ENCODE measurements around the gene GIGYF2. TPM values are rescaled to one million over a fixed set of nuclear protein-coding genes. Genes with fewer than 3 reads are reported as not detected.

GIGYF2 gene
- total RNA-seq, 1 experiment from 2014 or later = 60.6 TPM

DNA sequence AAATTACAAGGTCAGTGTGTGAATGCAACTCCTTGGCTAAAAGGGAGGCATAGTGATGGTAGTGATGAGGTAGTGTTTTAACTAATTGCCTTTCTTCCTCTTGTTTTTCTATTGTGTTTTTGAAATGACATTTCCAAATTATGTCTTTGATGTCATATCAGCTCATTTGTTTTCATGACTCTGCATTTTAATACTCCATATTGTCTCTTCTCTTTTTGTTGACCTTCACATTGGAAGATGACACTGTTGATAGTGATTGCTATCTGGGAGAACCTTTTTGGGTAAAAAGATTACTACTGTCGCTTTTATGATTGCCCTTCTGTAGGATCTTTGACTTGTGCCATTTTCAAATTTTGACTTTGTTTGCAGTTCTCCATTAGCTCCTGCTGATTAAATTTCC lies 3.0 kb downstream of the GIGYF2 start:
- H2AFZ ChIP-seq (ENCODE audit: low read depth, low read length, poor library complexity, severe bottlenecking) = no peak overlapping the region
- CTCF ChIA-PET = no interaction called here
- no peaks in the 10 kb centered on the region for H3K9me3 ChIP-seq (ENCODE audit: control insufficient read depth in 1 of 2, insufficient read depth in 1 of 2, low read depth in 1 of 2, low read length in 2 of 2)
- H3K9ac ChIP-seq (ENCODE audit: low read length) = no peak overlapping the region
- RAD21 ChIA-PET (ENCODE audit: low non-redundant PET in 1 of 2, low total read pairs in 2 of 2, uncharacterized antibody in 2 of 2, unreplicated experiment in 2 of 2) = no interaction called here
- DNase-seq (ENCODE audit: low read depth, low spot score) (no peak), ATAC-seq (no peak)
- peaks cover 78% of the 10 kb centered on the region for H3K79me2 ChIP-seq (ENCODE audit: insufficient read depth, low read length)
- H3K27me3 ChIP-seq (ENCODE audit: insufficient read depth, low read length) = no peaks in the 10 kb centered on the region
- POLR2A ChIA-PET = no interaction called here
- H3K4me3 ChIP-seq (replicated peaks in 1 of 2; ENCODE audit: low read depth in 1 of 2, low read length in 2 of 2) = no peak overlapping the region
- H4K20me1 ChIP-seq (ENCODE audit: insufficient read depth) = peaks cover 4% of the 10 kb centered on the region; the same call in 1 of the 2 replicates
- TF ChIP-seq CBX3 (IDR thresholded peaks at IDR 0.05; ENCODE audit: low read depth) (no peak), SRF (IDR thresholded peaks at IDR 0.05; ENCODE audit: low read depth) (no peak), JUND (IDR thresholded peaks at IDR 0.05) (no peak), SIN3A (IDR thresholded peaks at IDR 0.05; ENCODE audit: low read depth) (no peak), EGR1 (IDR thresholded peaks at IDR 0.05; ENCODE audit: low read depth) (no peak), YY1 (IDR thresholded peaks at IDR 0.05; ENCODE audit: extremely low read depth, insufficient replicate concordance, low read depth, low read length) (no peak), RAD21 (IDR thresholded peaks at IDR 0.05; ENCODE audit: low read depth) (no peak), ZFX (IDR thresholded peaks at IDR 0.05) (no peak), POLR2AphosphoS5 (IDR thresholded peaks at IDR 0.05; ENCODE audit: low read depth, low read length) (no peak)
- TF ChIP-seq, protein P1, sequence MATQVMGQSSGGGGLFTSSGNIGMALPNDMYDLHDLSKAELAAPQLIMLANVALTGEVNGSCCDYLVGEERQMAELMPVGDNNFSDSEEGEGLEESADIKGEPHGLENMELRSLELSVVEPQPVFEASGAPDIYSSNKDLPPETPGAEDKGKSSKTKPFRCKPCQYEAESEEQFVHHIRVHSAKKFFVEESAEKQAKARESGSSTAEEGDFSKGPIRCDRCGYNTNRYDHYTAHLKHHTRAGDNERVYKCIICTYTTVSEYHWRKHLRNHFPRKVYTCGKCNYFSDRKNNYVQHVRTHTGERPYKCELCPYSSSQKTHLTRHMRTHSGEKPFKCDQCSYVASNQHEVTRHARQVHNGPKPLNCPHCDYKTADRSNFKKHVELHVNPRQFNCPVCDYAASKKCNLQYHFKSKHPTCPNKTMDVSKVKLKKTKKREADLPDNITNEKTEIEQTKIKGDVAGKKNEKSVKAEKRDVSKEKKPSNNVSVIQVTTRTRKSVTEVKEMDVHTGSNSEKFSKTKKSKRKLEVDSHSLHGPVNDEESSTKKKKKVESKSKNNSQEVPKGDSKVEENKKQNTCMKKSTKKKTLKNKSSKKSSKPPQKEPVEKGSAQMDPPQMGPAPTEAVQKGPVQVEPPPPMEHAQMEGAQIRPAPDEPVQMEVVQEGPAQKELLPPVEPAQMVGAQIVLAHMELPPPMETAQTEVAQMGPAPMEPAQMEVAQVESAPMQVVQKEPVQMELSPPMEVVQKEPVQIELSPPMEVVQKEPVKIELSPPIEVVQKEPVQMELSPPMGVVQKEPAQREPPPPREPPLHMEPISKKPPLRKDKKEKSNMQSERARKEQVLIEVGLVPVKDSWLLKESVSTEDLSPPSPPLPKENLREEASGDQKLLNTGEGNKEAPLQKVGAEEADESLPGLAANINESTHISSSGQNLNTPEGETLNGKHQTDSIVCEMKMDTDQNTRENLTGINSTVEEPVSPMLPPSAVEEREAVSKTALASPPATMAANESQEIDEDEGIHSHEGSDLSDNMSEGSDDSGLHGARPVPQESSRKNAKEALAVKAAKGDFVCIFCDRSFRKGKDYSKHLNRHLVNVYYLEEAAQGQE (IDR thresholded peaks at IDR 0.05; ENCODE audit: low read depth) = no peak
- TF ChIP-seq, protein P2, sequence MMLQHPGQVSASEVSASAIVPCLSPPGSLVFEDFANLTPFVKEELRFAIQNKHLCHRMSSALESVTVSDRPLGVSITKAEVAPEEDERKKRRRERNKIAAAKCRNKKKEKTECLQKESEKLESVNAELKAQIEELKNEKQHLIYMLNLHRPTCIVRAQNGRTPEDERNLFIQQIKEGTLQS (IDR thresholded peaks at IDR 0.05) = no peak
- TF ChIP-seq, protein P3, sequence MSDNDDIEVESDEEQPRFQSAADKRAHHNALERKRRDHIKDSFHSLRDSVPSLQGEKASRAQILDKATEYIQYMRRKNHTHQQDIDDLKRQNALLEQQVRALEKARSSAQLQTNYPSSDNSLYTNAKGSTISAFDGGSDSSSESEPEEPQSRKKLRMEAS (IDR thresholded peaks at IDR 0.05) = no peak
- no peak overlapping the region for H3K27ac ChIP-seq (ENCODE audit: low read depth, low read length)
- H3K4me1 ChIP-seq (ENCODE audit: control insufficient read depth in 1 of 2, insufficient read depth in 2 of 2, low read length in 2 of 2) = peaks cover 18 to 21% of the 10 kb centered on the region in 2 experiments
- no peaks in the 10 kb centered on the region for H3K9me2 ChIP-seq (ENCODE audit: insufficient read depth)
- H3K36me3 ChIP-seq (ENCODE audit: control insufficient read depth in 1 of 2, insufficient read depth in 2 of 2, low read length in 2 of 2) = peaks cover 0 to 16% of the 10 kb centered on the region in 2 experiments; a peak in 1 of 4 replicates
- H3K4me2 ChIP-seq (ENCODE audit: low read length) = no peak overlapping the region
- intact Hi-C loops (cut with micrococcal nuclease) = no loop called here
- BruUV-seq (replicated peaks) = no TSS peak

Data from HCT116 (cell line).